Central memory CD4-positive, alpha-beta T cell (primary cell): ENCODE measurements around the gene C1QTNF6.
A peak's percentile ranks its signal among the peaks of the same experiment; 100 is the strongest.
"Not testable (repeated sequence)": the region's sequence is repeated elsewhere in the genome, so short reads cannot be mapped to it uniquely, and the experiment has no call there.

Source experiments
- DNase-seq: peaks from one replicate; pipeline ENCODE4 v3.0.0; 2022

Gene C1QTNF6

DNA sequence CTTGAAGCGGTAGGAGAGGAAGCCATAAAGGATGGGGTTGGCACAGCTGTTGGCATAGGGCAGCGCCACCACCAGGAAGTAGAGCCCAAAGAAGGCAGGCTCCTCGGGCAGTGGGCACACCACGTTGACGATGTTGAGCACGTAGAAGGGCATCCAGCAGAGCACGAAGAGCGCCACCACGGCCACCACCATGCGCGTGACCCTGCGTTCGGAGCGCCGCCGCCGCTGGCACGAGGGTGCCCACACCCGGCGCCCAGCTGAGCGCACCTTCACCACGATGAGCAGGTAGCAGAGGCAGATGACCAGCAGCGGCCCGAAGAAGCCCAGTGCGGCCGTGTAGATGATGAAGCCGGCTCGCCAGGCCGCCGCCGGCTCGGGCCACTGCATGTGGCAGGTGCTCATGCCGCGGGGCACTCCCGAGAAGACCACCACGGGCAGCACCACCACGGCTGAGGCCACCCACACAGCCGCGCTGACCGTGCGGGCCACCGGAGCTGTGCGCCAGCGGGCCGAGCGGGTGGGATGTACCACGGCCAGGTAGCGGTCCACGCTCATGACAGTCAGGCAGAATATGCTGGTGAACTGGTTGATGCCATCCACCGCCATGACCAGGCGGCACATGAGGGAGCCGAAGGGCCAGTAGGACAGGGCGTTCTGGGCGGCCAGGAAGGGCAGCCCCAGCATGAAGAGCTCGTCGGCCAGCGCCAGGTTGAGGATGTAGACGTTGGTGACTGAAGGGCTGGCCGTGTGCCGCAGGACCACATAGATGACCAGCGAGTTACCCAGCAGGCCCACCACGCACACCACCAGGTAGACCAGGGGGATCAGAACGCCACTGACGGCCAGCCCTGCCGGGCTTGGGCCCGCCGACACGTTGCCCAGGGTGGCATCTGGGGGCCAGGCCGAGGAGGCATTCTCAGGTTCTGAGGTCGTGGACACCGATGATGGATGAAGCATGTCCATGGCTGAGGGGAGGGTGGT is 19.1 kb upstream of the C1QTNF6 start:
- DNase-seq = no peak

GRCh38 chr22:37206118-37206840 is 18.2 kb upstream of the C1QTNF6 start:
- no peak for DNase-seq

DNA sequence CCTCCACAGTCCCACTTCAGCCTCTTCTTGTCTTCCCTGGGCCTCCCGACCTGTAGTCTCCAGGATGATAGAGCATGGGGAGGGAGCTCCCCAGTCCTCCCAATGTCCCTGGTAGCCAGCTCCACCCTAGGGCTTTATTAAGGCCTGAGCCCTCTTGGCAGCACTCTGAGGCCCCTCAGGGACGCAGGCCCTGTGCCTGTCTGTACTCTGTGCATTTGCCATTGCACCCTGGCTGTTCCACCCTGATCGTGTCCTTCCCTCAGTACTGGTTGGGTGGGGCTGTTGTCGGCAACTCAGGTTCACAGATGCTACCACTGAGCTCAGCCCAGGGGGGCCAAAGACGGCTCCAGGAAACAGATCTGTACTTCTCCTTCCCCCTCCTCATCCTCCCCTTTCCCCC is 17.0 kb upstream of the C1QTNF6 start:
- DNase-seq = no peak

DNA sequence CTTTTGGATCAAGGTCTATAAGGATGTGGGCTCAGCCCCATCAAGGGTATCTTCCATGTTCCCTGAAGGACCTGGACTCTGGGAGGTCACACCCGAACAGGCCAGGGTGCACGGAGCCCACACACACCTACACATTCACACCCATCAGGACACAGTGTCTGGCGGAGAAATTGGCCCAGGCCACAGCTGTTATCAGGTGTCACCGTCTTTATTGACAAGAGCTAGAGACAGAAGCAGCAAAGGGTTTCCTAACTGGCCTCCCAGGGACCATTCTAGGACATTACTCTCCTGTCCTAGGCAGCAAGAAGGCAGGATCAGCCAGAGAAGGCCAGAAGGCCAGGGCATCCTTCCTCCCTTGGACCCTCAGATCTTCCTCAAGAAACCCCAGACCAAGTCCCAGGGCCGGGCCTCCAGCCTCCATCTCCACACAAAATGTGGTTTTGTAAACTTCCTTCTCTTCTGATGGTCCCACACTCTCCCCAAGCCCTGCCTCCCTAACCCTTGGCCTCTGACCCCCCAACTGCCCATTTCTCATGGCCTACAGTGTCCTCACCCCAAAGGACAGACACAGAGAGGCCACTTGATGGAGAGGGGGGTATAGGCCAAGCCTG is 16.1 kb upstream of the C1QTNF6 start:
- no peak for DNase-seq

GRCh38 chr22:37203354-37204044 is 15.5 kb upstream of the C1QTNF6 start:
- no peak for DNase-seq

DNA sequence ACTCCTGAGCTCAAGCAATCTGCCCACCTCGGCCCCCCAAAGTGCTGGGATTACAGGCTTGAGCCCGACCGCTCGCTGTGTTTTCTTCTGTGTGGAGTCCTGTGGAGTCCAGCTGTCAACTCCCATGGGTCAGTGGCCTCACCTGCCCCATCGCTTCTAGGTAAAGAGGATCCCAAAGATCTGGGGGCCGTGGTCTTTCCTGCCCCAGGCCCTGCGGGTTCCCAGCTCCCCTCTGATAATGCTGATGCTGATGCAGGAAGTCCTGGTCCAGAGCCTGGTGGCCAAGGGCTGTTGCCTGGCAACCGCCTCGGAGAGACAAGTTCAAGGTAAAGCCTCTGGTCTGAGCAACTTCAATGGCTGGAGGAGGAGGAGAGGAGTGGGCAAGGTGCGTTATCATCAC is 14.7 kb upstream of the C1QTNF6 start:
- no peak for DNase-seq

DNA sequence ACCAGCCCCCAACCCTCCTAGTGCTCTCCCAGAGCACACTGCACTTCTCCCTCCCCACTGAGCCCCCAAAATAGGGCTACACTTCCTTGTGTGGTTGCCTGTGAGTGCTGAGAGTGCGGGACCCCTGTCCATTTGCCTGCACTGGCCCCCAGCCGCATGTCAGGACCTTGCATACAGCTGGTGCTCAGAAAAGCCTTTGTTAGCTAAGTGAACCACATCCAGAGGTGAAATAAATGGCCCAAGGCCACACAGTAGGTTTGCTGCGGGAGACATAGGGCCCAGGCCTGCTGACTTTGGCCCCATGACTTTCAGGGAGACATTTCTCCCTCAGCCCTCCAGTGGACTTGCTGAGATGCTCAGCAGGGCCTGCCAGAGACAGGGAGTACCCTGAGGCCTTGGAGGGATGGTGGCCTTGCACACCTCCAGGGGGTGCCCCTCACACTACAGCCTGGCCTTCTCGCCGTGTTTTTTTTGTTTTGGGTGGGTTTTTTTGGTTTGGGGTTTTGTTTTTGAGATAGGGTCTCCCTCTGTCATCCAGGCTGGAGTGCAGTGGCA is 14.0 kb upstream of the C1QTNF6 start:
- DNase-seq = no peak

DNA sequence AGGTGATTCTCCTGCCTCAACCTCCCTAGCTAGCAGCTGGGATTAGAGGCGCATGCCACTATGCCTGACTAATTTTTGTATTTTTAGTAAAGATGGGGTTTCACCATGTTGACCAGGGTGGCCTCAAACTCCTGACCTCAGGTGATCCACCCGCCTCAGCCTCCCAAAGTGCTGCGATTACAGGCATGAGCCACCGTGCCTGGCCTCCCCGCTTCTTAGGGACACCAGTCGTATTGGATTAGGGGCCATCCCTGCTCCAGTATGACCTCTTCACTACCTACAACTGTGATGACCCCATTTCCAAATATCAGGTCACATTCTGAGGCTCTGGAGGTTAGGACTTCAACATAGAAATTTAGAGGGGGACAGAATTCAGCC is 13.4 kb upstream of the C1QTNF6 start:
- not testable (repeated sequence) for DNase-seq

DNA sequence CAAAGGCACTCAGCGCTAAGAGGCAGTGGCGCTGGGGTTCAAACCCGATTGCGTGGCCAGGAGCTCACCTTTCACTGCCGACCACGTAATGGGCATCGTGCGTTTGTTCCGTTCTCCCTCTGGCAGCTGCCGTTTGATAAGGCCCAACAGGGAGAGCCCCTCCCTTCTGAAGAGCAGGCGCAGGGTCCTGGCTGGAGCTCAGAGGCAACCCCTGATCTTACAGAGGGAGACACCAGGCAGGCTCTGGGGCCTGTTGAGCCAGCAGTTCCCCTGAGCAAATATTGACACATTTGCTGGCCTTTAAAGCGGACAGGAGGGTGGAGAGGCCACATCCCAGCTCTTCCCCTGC is 11.7 kb upstream of the C1QTNF6 start:
- no peak for DNase-seq

DNA sequence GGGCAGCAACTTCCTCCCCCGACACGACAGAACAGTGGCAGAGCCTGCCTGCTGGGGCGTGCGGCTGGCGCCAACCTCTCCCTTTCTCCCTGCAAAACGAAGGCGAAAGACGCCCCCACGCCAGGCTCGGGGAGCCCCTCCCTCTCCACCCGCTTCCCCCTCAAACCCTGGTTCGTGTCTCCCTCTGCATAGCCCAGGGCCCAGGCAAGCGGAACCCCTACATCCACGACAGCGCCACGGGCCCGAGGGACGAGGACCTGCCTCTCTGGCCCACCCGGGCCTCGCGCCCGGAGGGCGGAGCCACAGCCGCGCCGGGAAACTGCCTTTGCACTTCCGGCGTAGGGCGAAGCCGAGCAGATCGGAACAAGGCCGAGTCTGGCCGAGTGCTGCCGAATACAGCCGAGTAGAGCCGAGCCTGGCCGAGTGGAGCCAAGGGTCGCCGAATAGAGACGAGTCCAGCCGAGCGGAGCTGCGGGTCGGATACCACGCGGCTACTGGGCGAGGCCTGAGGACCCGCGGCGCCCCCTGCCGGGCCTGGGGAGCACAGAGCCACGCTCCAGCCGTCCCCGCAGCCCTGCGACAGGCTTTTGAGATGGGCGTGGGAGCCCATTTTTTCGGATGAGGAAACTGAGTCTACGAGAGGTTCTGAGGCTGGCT is 11.2 kb upstream of the C1QTNF6 start:
- DNase-seq = peak; percentile 98

DNA sequence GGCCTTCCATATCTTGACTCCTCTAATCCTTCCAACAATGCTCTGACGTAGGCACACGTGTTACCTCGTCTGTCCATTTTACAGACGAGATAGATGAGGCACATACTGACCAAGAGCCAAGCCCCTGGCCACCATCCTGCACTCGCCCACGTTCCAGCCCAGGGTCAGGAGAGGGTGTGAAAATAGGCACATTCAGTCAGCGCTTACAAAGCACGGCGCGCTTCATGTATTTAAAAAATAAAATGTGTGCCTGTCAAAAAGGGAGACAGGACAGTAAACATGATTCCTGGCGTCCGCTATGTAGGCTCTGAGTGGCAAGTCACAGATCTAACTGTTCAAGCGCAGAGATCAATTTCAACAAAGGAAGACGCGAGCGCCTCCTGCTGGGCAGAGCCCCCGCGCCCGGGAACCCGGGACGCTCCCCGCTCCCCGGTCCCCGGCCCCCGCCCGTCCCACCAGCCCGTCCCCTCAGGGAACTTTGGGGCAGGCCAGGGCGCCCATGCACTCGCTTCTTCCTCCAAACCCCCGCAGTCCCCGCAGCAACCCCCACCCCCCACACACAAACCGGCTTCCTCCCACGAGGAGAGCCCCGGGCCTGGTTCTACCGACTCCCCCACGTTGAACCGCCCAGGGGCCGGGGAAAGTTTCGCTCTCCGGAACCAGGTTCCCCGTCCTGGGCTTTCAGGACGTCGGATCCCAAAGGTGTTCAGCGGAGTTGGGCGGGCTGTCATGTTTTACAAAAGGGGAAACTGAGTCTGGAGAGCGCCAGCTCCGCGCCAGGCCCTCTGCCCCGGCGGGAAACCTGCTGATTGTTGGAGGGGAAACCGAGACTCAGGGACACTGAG is 10.4 kb upstream of the C1QTNF6 start:
- DNase-seq = peak; percentile 80

DNA sequence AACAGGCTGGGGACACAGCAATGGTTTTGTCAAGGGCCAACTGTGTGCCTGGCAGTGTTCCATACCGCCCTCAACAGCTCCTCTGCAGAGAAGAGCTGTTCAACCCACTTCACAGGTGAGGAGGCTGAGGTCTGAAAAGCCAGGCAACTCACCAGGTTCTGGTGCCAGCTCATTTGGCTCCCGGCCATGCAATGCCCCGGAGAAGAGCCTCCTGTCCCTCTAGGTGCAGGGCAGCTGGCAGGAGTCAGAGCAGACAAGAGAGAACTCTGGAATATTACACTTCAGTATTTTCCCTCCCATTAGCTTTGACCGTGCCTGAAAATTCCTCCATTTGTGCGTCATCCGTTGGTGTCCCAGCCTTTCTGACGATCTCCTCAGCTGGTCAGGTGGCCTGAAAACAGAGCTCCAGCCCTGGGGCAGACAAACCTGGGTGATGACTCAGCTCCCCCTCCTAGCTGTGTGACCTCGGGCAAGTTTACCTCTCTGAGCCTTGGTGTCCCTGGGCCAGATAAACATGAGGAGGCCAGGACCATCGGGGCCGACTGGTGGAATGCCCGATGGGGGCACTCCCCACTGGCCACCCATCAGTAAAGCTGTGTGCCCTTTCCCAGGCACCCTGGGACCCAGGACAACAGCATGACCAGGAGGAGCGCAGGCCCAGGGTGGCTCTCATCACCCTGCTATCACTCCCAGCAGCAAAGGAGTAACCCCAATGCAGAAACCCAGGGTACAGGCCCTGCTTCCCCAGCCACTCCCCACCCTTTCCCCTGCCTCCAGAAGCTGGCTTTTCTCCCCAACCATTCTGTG is 9.6 kb upstream of the C1QTNF6 start:
- DNase-seq = no peak

- DNase-seq = no peak
These were observed 8.7 kb upstream of the C1QTNF6 start for GRCh38 chr22:37196539-37197450.

DNA sequence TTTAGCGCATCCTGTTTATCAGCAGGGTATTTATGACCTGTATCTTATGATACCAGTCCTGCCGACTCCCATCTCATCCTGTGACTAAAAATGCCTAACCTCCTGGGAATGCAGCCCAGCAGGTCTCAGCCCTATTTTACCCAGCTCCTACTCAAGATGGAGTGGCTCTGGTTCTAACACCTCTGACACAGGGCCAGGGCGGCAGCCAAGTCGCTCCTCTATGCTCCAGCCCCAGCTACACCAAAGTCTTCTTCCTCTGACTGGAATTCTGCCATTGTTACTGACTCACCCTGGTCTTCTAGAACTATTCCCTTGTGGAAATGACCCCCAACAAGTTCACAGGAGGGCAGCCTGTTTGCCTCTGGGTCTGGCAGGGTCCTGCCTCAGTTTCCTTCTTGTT is 7.9 kb upstream of the C1QTNF6 start:
- DNase-seq = no peak

DNA sequence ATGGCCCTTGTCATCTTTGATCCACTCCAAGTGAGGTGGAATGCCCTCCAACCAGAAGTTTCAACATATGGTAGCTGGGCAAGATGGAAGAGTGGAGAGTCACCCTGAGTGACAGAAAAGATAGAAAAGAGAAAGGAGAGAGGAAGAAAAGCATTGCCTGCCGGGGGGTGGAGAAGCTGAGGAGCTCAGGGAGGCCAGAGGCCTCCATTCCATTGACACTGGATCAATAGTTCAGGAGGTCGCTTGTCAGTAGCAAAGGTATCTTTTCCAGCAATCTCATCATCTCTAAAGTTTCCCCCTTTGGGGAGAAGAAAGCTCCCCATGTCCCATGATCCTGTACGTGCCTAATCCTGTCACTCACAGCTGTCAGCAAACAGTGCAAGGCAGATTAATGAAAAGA is 6.7 kb upstream of the C1QTNF6 start:
- no peak for DNase-seq

DNA sequence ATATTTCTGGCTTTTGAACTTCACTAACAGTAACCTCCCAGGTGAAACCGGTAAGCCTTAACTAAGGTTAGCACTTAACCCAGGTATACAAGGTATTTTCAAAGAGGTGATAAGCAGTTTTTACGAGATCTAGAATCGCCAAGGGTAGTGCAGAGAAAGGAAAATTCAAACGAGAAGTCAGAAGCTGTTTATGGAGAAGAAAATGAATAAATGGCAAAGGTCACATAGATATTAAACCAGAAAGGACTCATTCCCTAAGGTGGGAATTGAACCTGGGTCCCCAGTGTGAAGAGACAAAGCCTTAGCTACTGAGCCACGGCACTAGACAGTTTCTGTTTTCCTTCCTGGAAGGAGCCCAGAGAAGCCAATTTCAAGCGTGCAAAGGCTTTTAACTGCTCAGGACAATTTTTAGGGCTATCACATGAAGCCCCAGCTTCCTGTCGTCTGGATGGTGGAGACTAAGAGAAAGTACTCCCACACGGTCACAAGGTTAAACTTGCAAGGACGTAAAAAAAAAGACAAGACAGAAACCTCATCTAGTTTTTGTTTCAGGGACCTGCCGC is 5.7 kb upstream of the C1QTNF6 start:
- peak; percentile 51 for DNase-seq

DNA sequence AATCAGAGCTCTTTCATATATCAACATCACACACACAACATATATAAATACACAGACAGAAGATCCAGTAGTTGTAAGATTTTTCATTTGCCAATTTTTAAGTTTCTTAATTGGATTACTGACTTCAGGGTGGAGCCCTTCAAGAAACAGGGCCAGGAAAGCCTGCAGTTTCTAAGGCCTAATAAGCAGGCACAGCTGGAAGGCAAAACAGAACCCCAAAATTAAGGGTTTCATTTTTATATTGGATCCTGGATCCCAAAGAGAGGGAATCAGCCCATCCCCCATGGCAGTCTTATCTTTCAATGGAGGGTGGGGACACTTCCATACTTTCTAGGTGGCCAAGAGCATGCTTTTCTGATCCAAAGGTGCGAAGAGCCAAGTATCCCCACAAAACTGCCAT is 4.7 kb upstream of the C1QTNF6 start:
- no peak for DNase-seq

DNA sequence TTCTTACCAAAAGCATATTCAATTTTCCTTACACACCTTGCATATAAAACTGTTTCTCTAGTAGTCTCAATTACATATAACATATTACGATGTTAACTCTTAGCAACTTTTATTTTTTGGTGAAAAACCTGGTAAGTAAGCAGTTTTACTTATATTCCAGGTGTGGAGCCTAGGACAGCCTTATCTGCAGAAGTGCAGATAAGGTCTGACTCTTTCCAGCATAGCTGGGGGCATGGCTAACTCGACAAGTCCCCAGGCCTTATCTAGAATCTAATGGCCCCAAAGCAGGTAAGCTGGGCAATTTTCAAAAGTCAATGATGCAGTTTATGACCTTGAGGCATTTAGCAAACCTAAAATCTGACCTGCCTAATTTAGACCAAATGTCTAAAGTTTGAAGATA is 4.2 kb upstream of the C1QTNF6 start:
- no peak for DNase-seq

GRCh38 chr22:37190262-37190780 is 2.3 kb upstream of the C1QTNF6 start:
- DNase-seq = no peak
